ENCODE data around the gene SRD5A1.

- TF ChIP-seq CTCF (IDR thresholded peaks at IDR 0.05) (no peak), POLR2AphosphoS5 (IDR thresholded peaks at IDR 0.05) (no peak)
Measured at GRCh38 chr5:6615034-6615815, 18.0 kb upstream of the SRD5A1 start.
